NCI-H1417 (cell line): Measurements from ENCODE around the gene DUSP15.

Source experiments
- DNase-seq, 3 experiments: peaks; one replicate each; lab custom pipeline; 2025; lab: John Stamatoyannopoulos, UW

DUSP15 gene

GRCh38 chr20:31860390-31861134 lies 9.8 kb downstream of the DUSP15 start:
- DNase-seq = peak in 2 of 3 experiments; percentile 41 to 60

GRCh38 chr20:31859998-31860380 lies 10.3 kb downstream of the DUSP15 start:
- DNase-seq = no peak

- DNase-seq = no peak
Measured at GRCh38 chr20:31859266-31859997, 10.9 kb downstream of the DUSP15 start.

GRCh38 chr20:31858760-31859083 lies 11.6 kb downstream of the DUSP15 start:
- DNase-seq = no peak

- DNase-seq = no peak
Measured at GRCh38 chr20:31857861-31858759, 12.2 kb downstream of the DUSP15 start.

GRCh38 chr20:31856516-31856915 lies 13.8 kb downstream of the DUSP15 start:
- no peak for DNase-seq

GRCh38 chr20:31853481-31853880 lies 16.8 kb downstream of the DUSP15 start:
- DNase-seq = no peak

GRCh38 chr20:31851240-31851955 lies 18.9 kb downstream of the DUSP15 start:
- DNase-seq = no peak

GRCh38 chr20:31849306-31849930 lies 20.9 kb downstream of the DUSP15 start:
- DNase-seq = peak; percentile 68 to 86 (median 84)

GRCh38 chr20:31848088-31848999 lies 22.0 kb downstream of the DUSP15 start:
- DNase-seq = no peak

GRCh38 chr20:31846793-31847138 lies 23.6 kb downstream of the DUSP15 start:
- DNase-seq = no peak

- DNase-seq = no peak
Measured at GRCh38 chr20:31845300-31845863, 24.9 kb downstream of the DUSP15 start, which contains the start of gene FOXS1. Gene FOXS1 (minus strand): TSS chr20:31845604. CDS start chr20:31845542, 62 bp downstream.

GRCh38 chr20:31844737-31845299 lies 25.5 kb downstream of the DUSP15 start:
- DNase-seq = no peak

GRCh38 chr20:31843881-31844280 lies 26.4 kb downstream of the DUSP15 start:
- no peak for DNase-seq

GRCh38 chr20:31843288-31843687 lies 27.0 kb downstream of the DUSP15 start:
- no peak for DNase-seq

GRCh38 chr20:31842471-31843157 lies 27.7 kb downstream of the DUSP15 start:
- no peak for DNase-seq

GRCh38 chr20:31841928-31842327 lies 28.4 kb downstream of the DUSP15 start:
- no peak for DNase-seq

- no peak for DNase-seq
Measured at GRCh38 chr20:31840906-31841816, 29.2 kb downstream of the DUSP15 start.
